Hippocampal formation (tissue), 2 donors: ENCODE results near the gene CCDC116.
"Not testable (repeated sequence)": the region's sequence is repeated elsewhere in the genome, so short reads cannot be mapped to it uniquely, and the experiment has no call there.

Experiments used
- DNase-seq, 2 donors: peaks; one replicate each; lab custom pipeline; 2025; lab: John Stamatoyannopoulos, UW

The CCDC116 gene

DNA sequence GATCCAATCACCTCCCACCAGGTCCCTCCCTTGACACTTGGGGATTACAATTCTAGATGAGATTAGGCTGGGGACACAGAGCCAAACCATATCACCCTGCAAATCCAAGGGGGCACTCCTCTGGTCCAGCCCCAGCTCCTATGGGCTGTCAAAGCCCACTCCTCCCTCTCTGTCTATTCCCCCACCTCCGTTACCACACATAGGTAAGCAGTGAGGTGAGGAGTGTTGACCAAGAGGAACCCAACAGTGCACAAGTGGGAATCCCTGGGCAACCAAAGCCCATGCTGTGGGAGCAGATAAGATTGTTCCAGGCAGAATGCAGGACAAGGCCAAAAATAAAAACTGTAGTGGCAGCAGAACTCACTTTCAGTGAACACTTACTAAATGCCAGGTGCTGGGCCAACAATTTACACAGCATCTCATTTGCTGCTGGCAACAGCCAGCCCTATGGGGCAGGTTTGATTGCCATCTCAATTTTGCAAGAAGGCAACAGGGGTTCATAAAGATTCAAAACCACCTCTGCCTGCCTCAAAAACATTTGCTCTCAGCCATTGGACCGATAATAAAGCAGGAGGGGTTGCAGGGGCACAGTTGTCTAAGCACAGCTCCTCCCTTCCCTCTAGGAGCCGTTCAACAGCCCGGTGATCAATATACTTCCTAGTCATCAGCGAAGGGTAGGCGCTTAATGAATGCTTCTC is 18.4 kb downstream of the CCDC116 start:
- no peak for DNase-seq

- no peak for DNase-seq
These were observed 19.0 kb downstream of the CCDC116 start for GRCh38 chr22:21651521-21652009.

DNA sequence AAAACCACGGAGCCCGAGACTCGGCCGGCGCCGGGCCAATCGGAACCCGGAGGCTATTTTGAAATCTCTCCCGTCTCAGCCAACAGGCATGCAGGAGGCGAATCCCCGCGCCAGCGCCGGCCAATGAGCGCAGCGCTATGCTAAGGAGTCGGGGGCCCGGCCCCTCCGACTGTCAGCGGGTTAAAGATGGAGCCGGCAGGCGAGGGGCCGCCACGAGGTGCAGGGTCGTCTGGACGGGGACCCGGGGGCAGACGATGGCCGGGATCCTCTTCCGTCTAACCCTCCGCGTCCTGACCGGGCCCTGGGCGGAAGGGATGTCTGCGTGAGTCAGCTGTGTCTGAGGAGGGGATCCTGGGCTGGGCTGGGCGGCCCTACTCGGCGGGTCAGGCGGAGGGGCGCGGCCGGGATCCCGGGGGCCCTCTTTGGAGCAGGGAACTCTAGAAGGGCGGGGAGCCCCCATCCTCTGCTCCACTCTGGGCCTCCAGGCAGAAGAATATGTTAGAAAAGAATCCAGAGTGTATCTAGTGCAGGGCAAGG is 19.5 kb downstream of the CCDC116 start:
- DNase-seq: peak; percentile 47 to 77

GRCh38 chr22:21652547-21653545 is 20.3 kb downstream of the CCDC116 start:
- no peak for DNase-seq

DNA sequence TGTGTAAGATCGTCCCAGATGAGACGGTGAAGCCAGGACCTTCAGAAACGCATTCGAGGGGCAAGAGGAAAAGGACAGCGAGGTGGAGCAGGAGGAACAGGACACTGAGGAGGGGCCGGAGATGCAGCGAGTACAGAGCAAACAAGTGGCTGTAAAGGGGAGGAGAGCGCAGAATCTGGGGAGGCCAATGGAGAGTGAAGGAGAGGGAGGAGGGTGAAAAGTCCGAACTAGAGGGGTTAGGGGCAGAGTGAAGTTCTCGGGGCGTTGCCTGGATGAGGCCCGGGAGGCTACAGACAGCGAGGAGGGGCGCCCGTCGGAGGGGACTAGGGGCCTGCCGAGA is 24.4 kb downstream of the CCDC116 start:
- no peak for DNase-seq

- DNase-seq: peak in 1 of 2 donors; percentile 27
These were observed 24.9 kb downstream of the CCDC116 start for GRCh38 chr22:21657360-21658032.

DNA sequence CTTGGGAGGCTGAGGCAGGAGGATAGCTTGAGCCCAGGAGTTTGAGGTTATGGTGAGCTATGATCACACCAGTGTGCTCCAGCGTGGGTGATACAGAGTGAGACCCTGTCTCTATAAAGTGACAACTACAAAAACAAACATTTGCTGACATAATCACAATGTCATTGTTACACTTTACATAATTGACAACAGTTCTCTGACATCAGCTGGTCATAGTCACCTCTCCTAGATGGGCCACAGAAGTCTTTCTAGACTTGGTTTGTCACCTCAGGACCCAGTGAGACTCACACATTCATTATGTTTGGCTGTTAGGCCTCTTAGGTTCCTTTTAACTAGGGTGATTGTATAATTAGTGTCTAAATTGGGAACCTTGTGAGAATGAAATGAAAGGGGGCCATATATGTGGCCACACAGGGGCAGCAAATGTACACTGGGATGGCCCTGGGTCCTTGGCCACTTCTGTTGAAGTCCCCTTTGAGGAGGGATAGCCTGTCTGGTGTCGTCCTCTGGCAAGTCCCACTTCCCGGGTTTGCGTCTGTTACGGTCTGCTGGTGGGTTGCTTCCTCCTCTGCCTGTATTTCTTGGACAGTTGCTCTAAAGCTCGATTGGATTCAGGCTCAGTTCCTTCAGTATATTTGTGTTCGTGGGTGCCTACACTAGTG is 27.4 kb downstream of the CCDC116 start:
- no peak for DNase-seq

DNA sequence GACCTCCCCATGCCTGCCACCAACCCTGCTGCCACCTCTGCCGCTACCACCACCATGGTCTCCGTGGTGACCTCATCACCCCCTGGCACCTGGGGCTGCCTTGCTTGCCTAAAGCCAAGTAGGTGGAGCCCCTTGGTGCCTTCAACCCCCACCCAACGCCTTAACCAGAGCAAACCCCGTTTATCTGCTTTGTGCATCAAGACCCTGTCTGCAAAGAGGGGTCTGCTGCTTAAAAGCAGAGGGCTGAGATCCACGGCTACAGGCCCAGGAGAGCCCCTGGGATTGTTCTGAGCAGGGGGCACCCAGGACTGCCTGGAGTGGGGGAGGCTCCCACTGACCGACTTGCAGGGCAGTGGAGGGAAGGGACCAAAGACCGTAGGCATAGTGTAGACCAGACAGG is 28.3 kb downstream of the CCDC116 start:
- no peak for DNase-seq

- no peak for DNase-seq
These were observed 29.4 kb downstream of the CCDC116 start for GRCh38 chr22:21661991-21662390.

DNA sequence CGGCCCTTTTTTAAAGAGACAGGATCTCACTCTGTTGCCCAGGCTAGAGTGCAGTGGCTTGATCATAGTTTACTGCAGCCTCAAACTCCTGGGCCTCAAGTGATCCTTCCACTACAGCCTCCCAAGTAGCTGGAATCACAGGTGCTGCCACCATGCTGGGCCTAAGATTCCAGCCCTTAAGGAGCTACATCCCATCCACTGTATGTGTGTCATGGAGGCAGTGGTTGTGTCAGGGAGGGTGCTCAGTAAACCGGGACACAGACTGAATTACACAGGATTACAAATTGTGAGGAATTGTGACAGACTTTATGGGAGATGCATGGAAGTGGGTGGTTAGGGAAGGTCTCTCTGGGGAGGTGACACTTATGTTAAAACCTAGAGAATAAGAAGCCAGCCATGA is 31.2 kb downstream of the CCDC116 start:
- DNase-seq: no peak

- DNase-seq: no peak
These were observed 32.7 kb downstream of the CCDC116 start for GRCh38 chr22:21665047-21665851.

- DNase-seq: no peak
These were observed 34.2 kb downstream of the CCDC116 start for GRCh38 chr22:21666786-21667185.

GRCh38 chr22:21669026-21669425 is 36.5 kb downstream of the CCDC116 start:
- no peak for DNase-seq

DNA sequence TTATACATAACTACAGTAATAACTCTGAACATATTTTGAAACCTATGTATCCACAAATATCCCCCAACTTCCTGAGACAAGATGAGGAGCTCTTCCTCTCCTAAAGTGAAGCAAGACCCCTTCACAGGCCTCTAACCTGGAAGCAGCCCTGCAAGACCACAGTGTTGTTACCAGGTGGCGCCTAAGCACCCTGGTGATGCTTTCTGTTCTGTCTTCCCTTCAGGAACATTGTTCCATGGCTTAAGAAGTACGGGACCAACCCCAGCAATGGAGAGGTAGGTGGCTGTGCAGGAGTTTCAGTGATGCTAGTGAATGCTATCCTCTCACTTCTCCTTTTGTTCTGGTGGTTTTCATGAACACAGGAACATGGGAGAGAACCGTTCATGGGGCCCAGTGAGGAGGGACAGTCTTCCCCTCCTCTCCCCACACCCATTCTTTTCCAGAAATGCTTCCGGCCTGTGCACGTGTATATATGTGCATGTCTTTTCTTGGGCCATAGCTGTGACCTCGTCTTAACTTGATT is 39.6 kb downstream of the CCDC116 start:
- DNase-seq: no peak

- no peak for DNase-seq
These were observed 41.2 kb downstream of the CCDC116 start for GRCh38 chr22:21673534-21674321.

DNA sequence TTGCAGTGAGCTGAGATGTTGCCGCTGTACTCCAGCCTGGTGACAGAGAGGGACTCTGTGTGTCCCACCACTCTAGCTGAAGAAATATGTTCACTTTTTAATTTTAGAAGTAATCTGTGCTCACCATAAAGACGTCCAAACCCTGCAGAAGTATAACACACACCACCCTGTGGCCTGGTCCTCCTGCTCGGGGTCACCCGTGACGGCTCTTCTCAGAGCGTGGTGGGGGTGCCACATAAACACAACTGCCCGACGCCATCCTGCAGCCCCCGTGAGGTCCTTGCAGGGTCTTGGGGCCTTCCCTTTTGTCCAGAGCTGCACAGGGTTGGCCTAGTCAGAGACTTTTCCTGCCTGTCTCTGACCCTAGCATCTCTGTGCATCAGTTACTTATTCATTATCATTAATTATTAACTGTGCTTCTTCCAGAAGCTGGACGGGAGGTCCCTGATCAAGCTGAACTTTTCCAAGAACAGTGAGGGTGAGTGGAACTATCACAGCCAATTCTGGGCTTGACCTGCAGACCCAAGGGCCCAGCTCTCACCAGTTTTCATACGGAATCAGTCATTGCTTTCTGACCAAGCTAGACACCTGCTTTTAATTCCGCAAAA is 42.2 kb downstream of the CCDC116 start:
- no peak for DNase-seq

DNA sequence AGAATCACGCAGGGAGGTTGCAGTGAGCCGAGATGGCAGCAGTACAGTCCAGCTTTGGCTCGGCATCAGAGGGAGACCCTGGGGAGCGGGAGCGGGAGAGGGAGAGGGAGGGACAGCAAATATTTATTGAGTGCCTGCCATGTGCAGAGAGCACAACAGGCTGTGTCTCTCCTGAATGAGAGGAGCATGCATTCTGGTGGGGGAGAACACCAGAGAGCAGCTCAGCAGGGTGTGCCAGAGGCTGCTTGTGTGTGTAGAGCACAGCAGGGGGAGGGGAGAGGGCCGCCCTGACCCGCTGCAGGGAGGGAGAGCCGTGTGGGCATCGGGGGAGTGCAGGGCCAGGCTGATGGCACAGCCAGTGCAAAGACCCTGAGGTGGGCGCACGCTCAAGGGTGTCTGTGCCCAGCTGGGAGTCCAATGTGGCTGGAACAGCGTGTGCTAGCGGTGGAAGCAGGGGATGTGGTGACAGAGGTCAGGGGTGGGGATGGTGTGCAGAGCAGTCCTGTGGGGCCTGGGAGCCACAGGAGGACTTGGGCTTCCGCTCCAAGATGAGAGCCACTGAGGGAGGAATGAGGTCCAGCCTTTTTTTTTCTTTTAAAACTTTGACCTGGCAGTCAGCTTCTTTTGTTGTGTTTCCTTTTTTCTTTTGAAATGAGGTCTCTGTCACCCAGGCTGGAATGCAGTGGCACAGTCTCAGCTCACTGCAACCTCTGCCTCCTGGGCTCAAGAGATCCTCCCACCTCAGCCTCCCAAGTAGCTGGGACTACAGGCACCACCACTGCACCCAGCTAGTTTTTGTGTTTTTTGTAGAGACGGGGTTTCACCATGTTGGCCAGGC is 45.3 kb downstream of the CCDC116 start:
- no peak for DNase-seq

DNA sequence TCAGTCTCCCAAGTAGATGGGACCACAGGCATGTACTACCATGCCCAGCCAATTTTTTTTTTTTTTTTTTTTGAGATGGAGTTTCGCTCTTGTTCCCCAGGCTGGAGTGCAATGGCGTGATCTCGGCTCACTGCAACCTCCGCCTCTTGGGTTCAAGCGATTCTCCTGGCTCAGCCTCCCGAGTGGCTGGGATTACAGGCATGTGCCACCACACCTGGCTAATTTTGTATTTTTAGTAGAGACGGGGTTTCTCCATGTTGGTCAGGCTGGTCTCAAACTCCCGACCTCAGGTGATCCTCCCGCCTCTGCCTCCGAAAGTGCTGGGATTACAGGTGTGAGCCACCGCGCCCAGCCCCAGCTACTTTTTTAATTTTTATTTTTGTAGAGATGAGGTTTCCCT is 46.3 kb downstream of the CCDC116 start:
- not testable (repeated sequence) for DNase-seq
